Muscle layer of duodenum (tissue), 2 donors: Measurements from ENCODE around the gene SKA1.

Source experiments
- H3K27ac ChIP-seq: one replicate; pipeline ENCODE4 v1.7.0; 2013; ENCODE audit warnings: mild to moderate bottlenecking, low read length
- H3K27me3 ChIP-seq: one replicate; pipeline ENCODE4 v1.7.0; 2013; ENCODE audit warnings: low read depth, mild to moderate bottlenecking, control low read depth, low read length
- H3K36me3 ChIP-seq, 2 donors: one replicate each; pipeline ENCODE4 v1.7.0; 2013; ENCODE audit warnings: low read length in 2 of 2, control low read depth in 1 of 2, mild to moderate bottlenecking in 1 of 2; ENCODE audit not compliant: insufficient read depth in 2 of 2, control insufficient read depth in 1 of 2
- H3K4me1 ChIP-seq, 2 donors: one replicate each; pipeline ENCODE4 v1.7.0; 2013; ENCODE audit warnings: low read length in 2 of 2, mild to moderate bottlenecking in 2 of 2, control low read depth in 1 of 2, moderate library complexity in 1 of 2; ENCODE audit not compliant: insufficient read depth in 2 of 2, control insufficient read depth in 1 of 2
- H3K4me3 ChIP-seq, 2 donors: one replicate each; pipeline ENCODE4 v1.7.0; 2013; ENCODE audit warnings: low read length in 2 of 2, low read depth in 1 of 2, mild to moderate bottlenecking in 1 of 2
- H3K9me3 ChIP-seq, 2 donors: one replicate each; pipeline ENCODE4 v1.7.0; 2013; ENCODE audit warnings: low read length in 2 of 2, control low read depth in 1 of 2, mild to moderate bottlenecking in 1 of 2; ENCODE audit not compliant: control insufficient read depth in 1 of 2
- donor health status: healthy.

SKA1 gene, protein sequence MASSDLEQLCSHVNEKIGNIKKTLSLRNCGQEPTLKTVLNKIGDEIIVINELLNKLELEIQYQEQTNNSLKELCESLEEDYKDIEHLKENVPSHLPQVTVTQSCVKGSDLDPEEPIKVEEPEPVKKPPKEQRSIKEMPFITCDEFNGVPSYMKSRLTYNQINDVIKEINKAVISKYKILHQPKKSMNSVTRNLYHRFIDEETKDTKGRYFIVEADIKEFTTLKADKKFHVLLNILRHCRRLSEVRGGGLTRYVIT

GRCh38 chr18:50374753-50375391, at the start of gene SKA1:
Gene SKA1, plus strand, starts transcription at chr18:50375046. Its CDS starts 785 bp downstream, at chr18:50375831.
- Histone ChIP-seq H3K4me3 (peak within 1 kb of the TSS; percentile 62 to 83), H3K36me3 (no peaks in the 10 kb centered on the region), H3K27ac (peak within 1 kb of the TSS; percentile 71), H3K27me3 (no peaks in the 10 kb centered on the region), H3K9me3 (peaks cover 0 to 6% of the 10 kb centered on the region in 2 donors), H3K4me1 (peaks cover 0 to 10% of the 10 kb centered on the region in 2 donors)

GRCh38 chr18:50327983-50328382, 46.9 kb upstream of the SKA1 start:
- Histone ChIP-seq H3K4me1 (no peaks in the 10 kb centered on the region), H3K27me3 (no peaks in the 10 kb centered on the region), H3K36me3 (no peaks in the 10 kb centered on the region), H3K4me3 (no peak overlapping the region), H3K9me3 (no peaks in the 10 kb centered on the region), H3K27ac (no peak overlapping the region)

DNA sequence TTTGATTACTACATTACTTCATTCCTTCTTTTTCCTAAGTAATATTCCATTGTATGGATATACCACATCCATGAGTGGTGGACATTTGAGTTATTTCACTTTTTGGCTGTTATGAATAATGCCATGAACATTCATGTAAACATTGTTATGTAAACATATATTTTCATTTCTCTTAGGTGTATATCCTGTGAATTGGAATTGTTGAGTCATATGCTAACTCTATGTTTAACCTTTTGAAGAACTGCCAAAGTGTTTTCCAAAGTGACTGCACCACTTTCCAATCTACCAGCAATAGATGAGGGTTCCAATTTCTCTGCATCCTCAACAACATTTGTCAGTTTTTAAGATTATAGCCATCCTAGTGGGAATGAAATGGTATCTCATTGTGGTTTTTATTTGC, 44.7 kb upstream of the SKA1 start:
- Histone ChIP-seq H3K27ac (no peak overlapping the region), H3K4me3 (no peak overlapping the region), H3K9me3 (no peaks in the 10 kb centered on the region), H3K27me3 (no peaks in the 10 kb centered on the region), H3K4me1 (no peaks in the 10 kb centered on the region), H3K36me3 (no peaks in the 10 kb centered on the region)

DNA sequence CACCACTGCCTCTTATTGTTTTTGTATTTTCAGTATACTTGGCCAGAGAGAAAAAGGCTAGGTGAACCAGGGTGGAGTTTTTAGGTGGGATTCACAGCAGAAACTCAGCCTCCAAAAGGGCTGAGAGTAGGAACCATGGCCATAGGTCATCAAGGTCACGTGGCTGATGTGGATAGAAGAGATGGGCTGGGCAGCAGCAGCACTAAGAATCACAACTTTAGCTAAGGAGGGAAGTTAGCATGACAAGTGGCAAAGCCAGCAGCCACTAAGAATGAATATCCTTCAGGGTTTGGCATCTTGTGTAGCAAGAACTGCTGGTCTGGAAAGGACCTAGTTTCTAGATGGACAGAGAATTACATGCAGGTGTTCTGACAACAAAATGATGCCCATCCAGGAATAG, 43.2 kb upstream of the SKA1 start:
- H3K9me3 ChIP-seq: no peaks in the 10 kb centered on the region
- no peak overlapping the region for H3K27ac ChIP-seq
- no peaks in the 10 kb centered on the region for H3K4me1 ChIP-seq
- H3K27me3 ChIP-seq: no peaks in the 10 kb centered on the region
- H3K4me3 ChIP-seq: no peak overlapping the region
- no peaks in the 10 kb centered on the region for H3K36me3 ChIP-seq

- H3K4me1 ChIP-seq: no peaks in the 10 kb centered on the region
- no peaks in the 10 kb centered on the region for H3K36me3 ChIP-seq
- no peaks in the 10 kb centered on the region for H3K27me3 ChIP-seq
- no peak overlapping the region for H3K4me3 ChIP-seq
- H3K9me3 ChIP-seq: no peaks in the 10 kb centered on the region
- no peak overlapping the region for H3K27ac ChIP-seq
These were observed 40.2 kb upstream of the SKA1 start for GRCh38 chr18:50334546-50335152.

- Histone ChIP-seq H3K4me3 (no peak overlapping the region), H3K27me3 (no peaks in the 10 kb centered on the region), H3K4me1 (no peaks in the 10 kb centered on the region), H3K9me3 (no peaks in the 10 kb centered on the region), H3K27ac (no peak overlapping the region), H3K36me3 (no peaks in the 10 kb centered on the region)
These were observed 36.7 kb upstream of the SKA1 start for GRCh38 chr18:50338122-50338521.

GRCh38 chr18:50338715-50339114, 36.1 kb upstream of the SKA1 start:
- Histone ChIP-seq H3K9me3 (no peaks in the 10 kb centered on the region), H3K36me3 (no peaks in the 10 kb centered on the region), H3K4me1 (no peaks in the 10 kb centered on the region), H3K27me3 (no peaks in the 10 kb centered on the region), H3K27ac (no peak overlapping the region), H3K4me3 (no peak overlapping the region)

- H3K9me3 ChIP-seq: no peaks in the 10 kb centered on the region
- H3K27ac ChIP-seq: no peak overlapping the region
- H3K36me3 ChIP-seq: no peaks in the 10 kb centered on the region
- no peak overlapping the region for H3K4me3 ChIP-seq
- H3K4me1 ChIP-seq: no peaks in the 10 kb centered on the region
- no peaks in the 10 kb centered on the region for H3K27me3 ChIP-seq
These were observed 34.8 kb upstream of the SKA1 start for GRCh38 chr18:50340078-50340477.

GRCh38 chr18:50341443-50341842, 33.4 kb upstream of the SKA1 start:
- H3K27ac ChIP-seq: no peak overlapping the region
- H3K9me3 ChIP-seq: no peaks in the 10 kb centered on the region
- H3K36me3 ChIP-seq: no peaks in the 10 kb centered on the region
- H3K4me3 ChIP-seq: no peak overlapping the region
- H3K27me3 ChIP-seq: no peaks in the 10 kb centered on the region
- no peaks in the 10 kb centered on the region for H3K4me1 ChIP-seq

- no peaks in the 10 kb centered on the region for H3K36me3 ChIP-seq
- H3K9me3 ChIP-seq: no peaks in the 10 kb centered on the region
- no peak overlapping the region for H3K4me3 ChIP-seq
- H3K27ac ChIP-seq: no peak overlapping the region
- no peaks in the 10 kb centered on the region for H3K4me1 ChIP-seq
- no peaks in the 10 kb centered on the region for H3K27me3 ChIP-seq
These were observed 24.1 kb upstream of the SKA1 start for GRCh38 chr18:50350699-50351098.

DNA sequence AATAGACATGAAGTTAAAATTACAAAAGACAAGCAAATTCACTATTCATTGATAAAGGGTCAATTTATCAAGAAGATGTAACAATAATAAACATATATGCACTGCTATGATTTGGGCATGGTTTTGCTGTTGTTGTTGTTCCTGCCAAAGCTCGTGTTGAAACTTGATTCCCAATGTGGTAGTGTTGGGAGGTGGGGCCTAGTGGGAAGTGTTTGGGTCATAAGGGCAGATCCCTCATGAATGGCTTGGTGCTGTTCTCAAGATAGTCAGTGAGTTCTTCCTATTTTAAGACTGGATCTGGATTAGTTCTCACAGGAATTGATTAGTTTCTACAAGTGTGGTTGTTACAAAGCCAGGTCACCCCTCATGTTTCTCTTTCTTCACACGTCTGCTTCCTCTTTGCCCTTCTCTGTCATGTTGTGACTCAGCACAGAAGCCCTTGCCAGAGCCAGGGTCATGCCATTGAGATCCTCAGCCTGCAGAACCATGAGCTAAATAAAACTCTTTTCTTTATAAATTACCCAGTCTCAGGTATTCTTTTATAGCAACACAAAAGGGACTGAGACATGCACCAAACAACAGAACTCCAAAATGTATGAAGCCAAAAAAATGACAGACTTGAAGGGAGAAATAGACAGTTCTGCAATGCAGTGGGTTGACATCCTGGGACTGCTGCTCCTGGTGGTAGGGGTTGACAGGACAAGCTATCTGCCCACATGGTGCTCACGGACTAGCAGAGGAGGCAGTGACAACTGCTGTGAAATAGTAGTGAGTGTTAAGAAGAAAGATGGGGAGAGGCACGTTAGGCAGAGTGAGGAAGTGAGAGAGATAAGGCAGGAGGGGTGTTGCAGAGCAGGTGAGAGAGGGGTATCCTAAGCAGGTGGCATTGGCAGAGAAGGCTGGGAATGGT, 18.6 kb upstream of the SKA1 start:
- Histone ChIP-seq H3K9me3 (no peaks in the 10 kb centered on the region), H3K27ac (no peak overlapping the region), H3K27me3 (no peaks in the 10 kb centered on the region)

More for the DNA sequence above, 18.6 kb upstream of the SKA1 start:
- Histone ChIP-seq H3K4me1 (no peaks in the 10 kb centered on the region), H3K36me3 (no peaks in the 10 kb centered on the region), H3K4me3 (no peak overlapping the region)
